Thyroid gland (tissue), 4 donors: ENCODE results near the gene IPP. TPM values are rescaled to one million over a fixed set of nuclear protein-coding genes. Genes with fewer than 3 reads are reported as not detected.

Source experiments
- DNase-seq, 2 donors: peaks; one replicate each; pipeline ENCODE4 v3.0.0-alpha.2; 2019
- H3K27ac ChIP-seq, 3 donors: fragments of 200-600 bp; sonication (generic); 1 replicate in 2 of 3; 2 replicates in 1 of 3; pipeline ENCODE4 v1.5.1; 2016 to 2019; ENCODE audit warnings: mild to moderate bottlenecking in 1 of 3, moderate library complexity in 1 of 3
- H3K27me3 ChIP-seq: fragments of 200-600 bp; sonication (generic); one replicate; pipeline ENCODE4 v1.5.1; 2019
- H3K36me3 ChIP-seq, 2 donors: fragments of 200-600 bp; sonication (generic); one replicate each; pipeline ENCODE4 v1.5.1; 2016 to 2019
- H3K4me1 ChIP-seq, 2 donors: fragments of 200-600 bp; sonication (generic); one replicate each; pipeline ENCODE4 v1.5.1; 2017 to 2019
- H3K4me3 ChIP-seq, 3 donors: fragments of 200-600 bp; sonication (generic); replicated peaks in 1 of 3; 1 replicate in 2 of 3; 2 replicates in 1 of 3; pipeline ENCODE4 v1.5.1; 2016; ENCODE audit warnings: mild to moderate bottlenecking in 1 of 3
- H3K9me3 ChIP-seq: fragments of 200-600 bp; sonication (generic); one replicate; pipeline ENCODE4 v1.5.1; 2017
- POLR2A ChIP-seq, 2 donors: fragments of 450-650 bp; IDR thresholded peaks; one replicate each; pipeline ENCODE4 v1.6.1; 2017; ENCODE audit warnings: antibody characterized with exemption in 2 of 2, mild to moderate bottlenecking in 2 of 2, moderate library complexity in 1 of 2
- WGBS, 2 donors: methylation state at CpG; one replicate each; pipeline ENCODE4 v1.1.5; 2017; 5-methylcytosine and 5-hydroxymethylcytosine counted together
- intact Hi-C: fragments of 100-400 bp; cut with DNase I; formaldehyde crosslinking; loops from one replicate; pipeline ENCODE4 v1.15.1; 2023
- total RNA-seq, 4 donors: library from RNA; depleted of rRNA; stranded (reverse); fragments of >200 nt; gene quantifications; one replicate each; pipeline ENCODE4 v1.2.3, GENCODE V29; 2016
- TF ChIP-seq, protein P1 (sequence below), 6 experiments: fragments of 200-600 bp in 3 of 6; fragments of 450-650 bp in 3 of 6; sonication (generic) in 3 of 6; IDR thresholded peaks; one replicate each; pipeline ENCODE4 v1.5.1; 2016 to 2019; ENCODE audit warnings: antibody characterized with exemption in 6 of 6, mild to moderate bottlenecking in 2 of 6, inconsistent platforms in 1 of 6, moderate library complexity in 1 of 6

IPP gene
- total RNA-seq, result 10 to 100 TPM; 14.9 to 20.1 (median 17.8) TPM

DNA sequence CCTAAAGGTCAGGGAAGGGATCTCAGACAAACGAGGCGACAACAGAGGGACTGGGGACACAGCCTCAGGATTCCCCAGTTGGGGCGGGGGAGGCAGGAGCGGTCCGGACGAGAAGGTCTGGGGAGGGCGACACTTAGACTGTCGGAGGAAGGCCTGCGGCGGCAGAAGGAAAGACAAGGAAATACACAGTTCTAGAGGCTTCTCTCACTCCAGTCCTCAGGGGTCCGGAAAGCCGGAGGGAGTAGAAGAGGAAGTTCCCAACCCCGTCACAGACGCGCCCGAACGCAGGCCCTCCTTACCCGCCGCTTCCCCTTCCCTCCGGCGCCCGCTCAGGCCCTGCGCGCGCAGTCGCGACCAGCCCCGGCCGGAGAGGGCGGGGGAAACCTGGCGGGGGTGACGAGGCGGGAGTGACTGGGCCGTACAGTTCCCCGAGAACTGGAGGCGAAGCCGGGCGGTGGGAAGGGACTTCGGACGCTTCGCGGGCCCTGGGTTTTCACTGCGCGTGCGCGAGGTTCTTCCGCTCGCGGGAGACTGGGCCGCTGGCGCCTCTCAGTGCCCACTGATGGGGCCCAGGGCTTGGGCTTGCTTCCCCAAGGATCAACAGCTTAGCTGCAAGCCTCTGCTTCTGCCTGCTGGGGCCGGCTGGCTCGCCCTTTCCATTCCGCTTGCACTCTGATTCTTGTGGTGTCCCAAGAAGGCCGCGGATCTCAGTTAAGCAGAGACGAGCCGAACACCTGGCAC lies at the start of gene IPP:
Gene IPP (minus strand): TSS at position 356 of the 741 bp plus-strand sequence. CDS start 4,242 bp downstream, outside the sequence.
- DNase-seq, result peak; percentile 98
- H3K9me3 ChIP-seq, result no peaks in the 10 kb centered on the region
- TF ChIP-seq POLR2A (IDR thresholded peaks at IDR 0.05), result peak; percentile 88 to 98
- TF ChIP-seq, protein P1, sequence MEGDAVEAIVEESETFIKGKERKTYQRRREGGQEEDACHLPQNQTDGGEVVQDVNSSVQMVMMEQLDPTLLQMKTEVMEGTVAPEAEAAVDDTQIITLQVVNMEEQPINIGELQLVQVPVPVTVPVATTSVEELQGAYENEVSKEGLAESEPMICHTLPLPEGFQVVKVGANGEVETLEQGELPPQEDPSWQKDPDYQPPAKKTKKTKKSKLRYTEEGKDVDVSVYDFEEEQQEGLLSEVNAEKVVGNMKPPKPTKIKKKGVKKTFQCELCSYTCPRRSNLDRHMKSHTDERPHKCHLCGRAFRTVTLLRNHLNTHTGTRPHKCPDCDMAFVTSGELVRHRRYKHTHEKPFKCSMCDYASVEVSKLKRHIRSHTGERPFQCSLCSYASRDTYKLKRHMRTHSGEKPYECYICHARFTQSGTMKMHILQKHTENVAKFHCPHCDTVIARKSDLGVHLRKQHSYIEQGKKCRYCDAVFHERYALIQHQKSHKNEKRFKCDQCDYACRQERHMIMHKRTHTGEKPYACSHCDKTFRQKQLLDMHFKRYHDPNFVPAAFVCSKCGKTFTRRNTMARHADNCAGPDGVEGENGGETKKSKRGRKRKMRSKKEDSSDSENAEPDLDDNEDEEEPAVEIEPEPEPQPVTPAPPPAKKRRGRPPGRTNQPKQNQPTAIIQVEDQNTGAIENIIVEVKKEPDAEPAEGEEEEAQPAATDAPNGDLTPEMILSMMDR (IDR thresholded peaks at IDR 0.05), result peak in 4 of 6 experiments; percentile 17 to 72 (median 44)
- intact Hi-C loops, result loop anchor here (10.0 kb wide), 1 partner anchor 66 kb away; the partner anchor contains the start of genes GPBP1L1 and TMEM69
- 0 to 1% methylated on average over 16 to 24 of the region's 58 CpGs for WGBS, 2 donors
- H3K4me3 ChIP-seq, result peak within 1 kb of the TSS; percentile 10 to 62 (median 40)
- H3K27me3 ChIP-seq, result no peaks in the 10 kb centered on the region
- H3K27ac ChIP-seq, result peak within 1 kb of the TSS; percentile 93 to 97 (median 96)
- H3K4me1 ChIP-seq, result peaks cover 16 to 21% of the 10 kb centered on the region in 2 donors
- H3K36me3 ChIP-seq, result no peaks in the 10 kb centered on the region

DNA sequence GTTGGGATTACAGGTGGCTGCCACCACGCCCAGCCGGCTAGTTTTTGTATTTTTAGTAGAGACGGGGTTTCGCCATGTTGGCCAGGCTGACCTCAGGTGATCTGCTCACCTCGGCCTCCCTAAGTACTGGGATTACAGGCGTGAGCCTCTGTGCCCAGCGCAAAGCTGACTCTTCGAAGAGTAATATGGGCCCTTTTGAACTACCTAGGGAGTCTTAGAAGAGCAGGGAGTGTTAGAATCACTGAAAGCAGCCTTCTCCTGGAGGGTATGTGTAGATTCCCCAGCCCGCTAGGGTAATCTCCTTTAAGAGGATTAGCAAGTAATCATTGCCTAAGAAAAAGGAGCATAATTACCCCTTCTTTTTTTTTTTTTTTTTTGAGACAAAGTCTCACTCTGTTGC lies 46.5 kb upstream of the IPP start:
- TF ChIP-seq, protein P1 (IDR thresholded peaks at IDR 0.05), result no peak
- TF ChIP-seq POLR2A (IDR thresholded peaks at IDR 0.05), result no peak
- no peaks in the 10 kb centered on the region for H3K27me3 ChIP-seq
- intact Hi-C loops, result no loop called here
- DNase-seq, result no peak
- H3K4me1 ChIP-seq, result no peaks in the 10 kb centered on the region
- no peaks in the 10 kb centered on the region for H3K9me3 ChIP-seq
- H3K36me3 ChIP-seq, result no peaks in the 10 kb centered on the region
- 84 to 86% methylated on average over 9 of the region's 9 CpGs for whole genome bisulfite sequencing, 2 donors
- H3K27ac ChIP-seq, result no peak overlapping the region
- H3K4me3 ChIP-seq, result no peak overlapping the region

DNA sequence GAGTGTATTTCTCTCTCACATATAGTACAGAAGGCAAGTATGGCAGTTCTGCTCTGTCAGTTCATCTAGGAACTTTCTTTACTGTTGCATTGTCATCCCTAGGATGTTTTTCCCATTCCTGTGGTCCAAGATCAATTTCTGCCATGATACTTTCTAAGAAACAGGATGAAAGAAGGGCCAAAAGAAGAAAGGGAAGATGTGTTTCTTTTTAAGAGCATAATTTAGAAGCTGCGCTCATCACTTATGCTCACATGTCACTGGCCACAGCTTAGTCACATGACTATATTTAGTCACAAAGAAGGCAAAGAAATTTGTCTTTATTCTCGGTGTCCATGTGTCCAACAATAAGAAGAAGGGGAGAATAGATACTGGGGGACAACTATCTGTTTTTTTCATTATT lies 45.9 kb upstream of the IPP start:
- H3K27ac ChIP-seq, result no peak overlapping the region
- H3K9me3 ChIP-seq, result no peaks in the 10 kb centered on the region
- H3K27me3 ChIP-seq, result no peaks in the 10 kb centered on the region
- no peaks in the 10 kb centered on the region for H3K36me3 ChIP-seq
- H3K4me3 ChIP-seq, result no peak overlapping the region
- H3K4me1 ChIP-seq, result no peaks in the 10 kb centered on the region
- TF ChIP-seq, protein P1 (IDR thresholded peaks at IDR 0.05), result no peak
- no peak for TF ChIP-seq POLR2A (IDR thresholded peaks at IDR 0.05)
- WGBS, 2 donors, result 65 to 87% methylated on average over 2 of the region's 2 CpGs
- intact Hi-C loops, result no loop called here
- no peak for DNase-seq

DNA sequence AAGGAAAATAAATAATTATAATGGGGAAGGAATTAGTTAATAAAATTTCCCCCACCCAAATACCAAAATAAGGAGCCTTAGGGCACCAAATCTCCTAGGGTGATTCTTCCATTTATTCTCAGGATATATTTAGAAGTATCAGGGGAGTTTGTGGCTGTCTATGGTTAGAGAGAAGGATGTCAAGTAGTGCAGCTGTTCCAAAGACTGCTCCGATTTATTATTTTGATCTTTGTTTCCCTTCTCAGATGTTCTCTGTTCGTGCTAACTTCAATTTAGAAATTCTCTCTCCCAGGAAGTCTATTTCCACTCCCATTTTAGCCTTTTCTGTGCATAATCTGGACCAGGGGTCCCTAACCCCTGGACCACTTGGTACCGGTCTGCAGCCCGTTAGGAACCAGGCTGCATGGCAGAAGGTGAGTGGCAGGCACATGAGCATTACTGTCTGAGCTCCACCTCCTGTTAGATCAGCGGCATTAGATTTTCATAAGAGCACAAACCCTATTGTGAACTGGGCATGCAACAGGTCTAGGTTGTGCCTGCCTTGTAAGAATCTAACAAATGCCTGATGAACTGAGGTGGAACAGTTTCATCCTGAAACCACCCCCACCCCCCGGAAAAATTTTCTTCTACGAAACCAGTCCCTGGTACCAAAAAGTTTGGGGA lies 43.6 kb upstream of the IPP start:
- H3K27me3 ChIP-seq, result no peaks in the 10 kb centered on the region
- 53 to 59% methylated on average over 7 of the region's 7 CpGs for WGBS, 2 donors
- H3K4me3 ChIP-seq, result no peak overlapping the region

More for the DNA sequence above, 43.6 kb upstream of the IPP start:
- intact Hi-C loops, result no loop called here
- Histone ChIP-seq H3K36me3 (no peaks in the 10 kb centered on the region), H3K9me3 (no peaks in the 10 kb centered on the region), H3K27ac (no peak overlapping the region), H3K4me1 (no peaks in the 10 kb centered on the region)
- DNase-seq, result no peak
- TF ChIP-seq, protein P1 (IDR thresholded peaks at IDR 0.05), result no peak
- no peak for TF ChIP-seq POLR2A (IDR thresholded peaks at IDR 0.05)
